HuH-7.5 (cell line): Measurements from ENCODE around the gene PSMD5.

Experiments
- DNase-seq: peaks from one replicate; pipeline ENCODE4 v3.0.0; 2011; ENCODE audit warnings: low spot score

Gene PSMD5

GRCh38 chr9:120842685-120843485 is at the start of gene PSMD5:
TSS of gene PSMD5 (minus strand) at chr9:120842922. CDS start at chr9:120842909, 13 bp downstream.
- DNase-seq: peak; percentile 93

GRCh38 chr9:120891884-120892747 is 49.4 kb upstream of the PSMD5 start:
- no peak for DNase-seq

- no peak for DNase-seq
These were observed 48.6 kb upstream of the PSMD5 start for GRCh38 chr9:120891245-120891883.

- DNase-seq: no peak
These were observed 47.9 kb upstream of the PSMD5 start for GRCh38 chr9:120890320-120891244.

- no peak for DNase-seq
These were observed 47.0 kb upstream of the PSMD5 start for GRCh38 chr9:120889606-120890271.

- DNase-seq: no peak
These were observed 45.9 kb upstream of the PSMD5 start for GRCh38 chr9:120888626-120889025.

GRCh38 chr9:120886490-120886967 is 43.8 kb upstream of the PSMD5 start:
- DNase-seq: no peak

- DNase-seq: no peak
These were observed 43.2 kb upstream of the PSMD5 start for GRCh38 chr9:120885958-120886357.

- no peak for DNase-seq
These were observed 42.7 kb upstream of the PSMD5 start for GRCh38 chr9:120885457-120885856.

GRCh38 chr9:120883608-120883996 is 40.9 kb upstream of the PSMD5 start:
- no peak for DNase-seq

- DNase-seq: no peak
These were observed 40.3 kb upstream of the PSMD5 start for GRCh38 chr9:120882935-120883607.

GRCh38 chr9:120879446-120879845 is 36.7 kb upstream of the PSMD5 start:
- DNase-seq: no peak

- peak; percentile 40 for DNase-seq
These were observed 35.7 kb upstream of the PSMD5 start for GRCh38 chr9:120878188-120879130.

- DNase-seq: peak; percentile 77
These were observed 34.7 kb upstream of the PSMD5 start for GRCh38 chr9:120877276-120878034.

GRCh38 chr9:120876842-120877240 is 34.1 kb upstream of the PSMD5 start, which contains the start of gene PHF19:
TSS of gene PHF19 (minus strand) at chr9:120877188. CDS start at chr9:120874741, 2,447 bp downstream.
- DNase-seq: peak; percentile 73

- peak; percentile 91 for DNase-seq
These were observed 33.5 kb upstream of the PSMD5 start for GRCh38 chr9:120875954-120876841.

- DNase-seq: no peak
These were observed 32.9 kb upstream of the PSMD5 start for GRCh38 chr9:120875643-120875953.
